Measurements from ENCODE around the gene TSPAN8. TPM values are rescaled to one million over a fixed set of nuclear protein-coding genes. Genes with fewer than 3 reads are reported as not detected.

Gene TSPAN8
- total and polyA plus RNA-seq, 10 of the 15 experiments (the other 5 are each of a cell fraction or from before 2014, with no cell fraction given), result 0.16 to 0.49 TPM; not detected in 8

DNA sequence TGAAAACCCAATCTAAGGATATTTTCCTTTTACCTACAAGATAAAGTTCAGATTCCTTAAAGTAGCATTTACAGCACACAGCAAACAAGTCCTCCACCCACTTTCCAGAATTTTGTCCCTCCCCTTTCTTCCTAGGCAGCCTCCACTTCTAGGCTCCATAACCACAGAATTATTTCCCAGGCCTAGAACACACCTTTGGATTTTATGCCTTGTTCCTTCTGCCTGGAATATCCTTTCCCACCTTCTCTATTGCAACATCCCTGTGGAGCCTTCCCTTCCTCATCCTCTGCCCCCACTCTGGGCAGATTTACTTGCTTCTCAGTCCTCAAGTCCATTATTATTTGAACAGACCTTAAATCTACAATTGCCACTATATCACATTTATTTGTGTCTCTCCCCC is 2.1 kb upstream of the TSPAN8 start:
- in situ Hi-C loops (cut with MboI) (no loop called here), intact Hi-C loops (cut with micrococcal nuclease; ENCODE audit: unreplicated experiment) (no loop called here)
- BruUV-seq (replicated peaks), result no TSS peak
- no peak for TF ChIP-seq FOS (IDR thresholded peaks at IDR 0.05; ENCODE audit: borderline replicate concordance, extremely low read depth, insufficient read length)
- TF ChIP-seq ZNF622 (IDR thresholded peaks at IDR 0.05), result no peak
- TF ChIP-seq KLF5 (IDR thresholded peaks at IDR 0.05; ENCODE audit: partially characterized antibody), result no peak
- TF ChIP-seq, protein P1, sequence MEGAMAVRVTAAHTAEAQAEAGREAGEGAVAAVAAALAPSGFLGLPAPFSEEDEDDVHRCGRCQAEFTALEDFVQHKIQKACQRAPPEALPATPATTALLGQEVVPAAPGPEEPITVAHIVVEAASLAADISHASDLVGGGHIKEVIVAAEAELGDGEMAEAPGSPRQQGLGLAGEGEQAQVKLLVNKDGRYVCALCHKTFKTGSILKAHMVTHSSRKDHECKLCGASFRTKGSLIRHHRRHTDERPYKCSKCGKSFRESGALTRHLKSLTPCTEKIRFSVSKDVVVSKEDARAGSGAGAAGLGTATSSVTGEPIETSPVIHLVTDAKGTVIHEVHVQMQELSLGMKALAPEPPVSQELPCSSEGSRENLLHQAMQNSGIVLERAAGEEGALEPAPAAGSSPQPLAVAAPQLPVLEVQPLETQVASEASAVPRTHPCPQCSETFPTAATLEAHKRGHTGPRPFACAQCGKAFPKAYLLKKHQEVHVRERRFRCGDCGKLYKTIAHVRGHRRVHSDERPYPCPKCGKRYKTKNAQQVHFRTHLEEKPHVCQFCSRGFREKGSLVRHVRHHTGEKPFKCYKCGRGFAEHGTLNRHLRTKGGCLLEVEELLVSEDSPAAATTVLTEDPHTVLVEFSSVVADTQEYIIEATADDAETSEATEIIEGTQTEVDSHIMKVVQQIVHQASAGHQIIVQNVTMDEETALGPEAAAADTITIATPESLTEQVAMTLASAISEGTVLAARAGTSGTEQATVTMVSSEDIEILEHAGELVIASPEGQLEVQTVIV (IDR thresholded peaks at IDR 0.05; ENCODE audit: borderline replicate concordance, partially characterized antibody), result no peak
- no peak for TF ChIP-seq PAX5 (IDR thresholded peaks at IDR 0.05; ENCODE audit: borderline replicate concordance, low read depth, low read length)
- TF ChIP-seq YBX1 (IDR thresholded peaks at IDR 0.05), result no peak
- TF ChIP-seq, protein P2, sequence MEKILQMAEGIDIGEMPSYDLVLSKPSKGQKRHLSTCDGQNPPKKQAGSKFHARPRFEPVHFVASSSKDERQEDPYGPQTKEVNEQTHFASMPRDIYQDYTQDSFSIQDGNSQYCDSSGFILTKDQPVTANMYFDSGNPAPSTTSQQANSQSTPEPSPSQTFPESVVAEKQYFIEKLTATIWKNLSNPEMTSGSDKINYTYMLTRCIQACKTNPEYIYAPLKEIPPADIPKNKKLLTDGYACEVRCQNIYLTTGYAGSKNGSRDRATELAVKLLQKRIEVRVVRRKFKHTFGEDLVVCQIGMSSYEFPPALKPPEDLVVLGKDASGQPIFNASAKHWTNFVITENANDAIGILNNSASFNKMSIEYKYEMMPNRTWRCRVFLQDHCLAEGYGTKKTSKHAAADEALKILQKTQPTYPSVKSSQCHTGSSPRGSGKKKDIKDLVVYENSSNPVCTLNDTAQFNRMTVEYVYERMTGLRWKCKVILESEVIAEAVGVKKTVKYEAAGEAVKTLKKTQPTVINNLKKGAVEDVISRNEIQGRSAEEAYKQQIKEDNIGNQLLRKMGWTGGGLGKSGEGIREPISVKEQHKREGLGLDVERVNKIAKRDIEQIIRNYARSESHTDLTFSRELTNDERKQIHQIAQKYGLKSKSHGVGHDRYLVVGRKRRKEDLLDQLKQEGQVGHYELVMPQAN (conservative IDR thresholded peaks at IDR 0.05), result no peak
- no peak for TF ChIP-seq IKZF1 (conservative IDR thresholded peaks at IDR 0.05)
- TF ChIP-seq NFXL1 (IDR thresholded peaks at IDR 0.05; ENCODE audit: borderline replicate concordance), result no peak
- TF ChIP-seq MEF2B (IDR thresholded peaks at IDR 0.05; ENCODE audit: partially characterized antibody, poor library complexity, severe bottlenecking), result no peak
- TF ChIP-seq BACH1 (IDR thresholded peaks at IDR 0.05; ENCODE audit: borderline replicate concordance), result no peak
- no peak for TF ChIP-seq RCOR1 (conservative IDR thresholded peaks at IDR 0.05; ENCODE audit: low read depth, low read length)
- TF ChIP-seq STAT1 (conservative IDR thresholded peaks at IDR 0.05), result no peak
- TF ChIP-seq HDAC2 (IDR thresholded peaks at IDR 0.05), result no peak
- no peak for TF ChIP-seq CBX3 (IDR thresholded peaks at IDR 0.05; ENCODE audit: borderline replicate concordance, low read depth)
- no peak for TF ChIP-seq NFIC (IDR thresholded peaks at IDR 0.05; ENCODE audit: low read depth, low read length)
- TF ChIP-seq, protein P3, sequence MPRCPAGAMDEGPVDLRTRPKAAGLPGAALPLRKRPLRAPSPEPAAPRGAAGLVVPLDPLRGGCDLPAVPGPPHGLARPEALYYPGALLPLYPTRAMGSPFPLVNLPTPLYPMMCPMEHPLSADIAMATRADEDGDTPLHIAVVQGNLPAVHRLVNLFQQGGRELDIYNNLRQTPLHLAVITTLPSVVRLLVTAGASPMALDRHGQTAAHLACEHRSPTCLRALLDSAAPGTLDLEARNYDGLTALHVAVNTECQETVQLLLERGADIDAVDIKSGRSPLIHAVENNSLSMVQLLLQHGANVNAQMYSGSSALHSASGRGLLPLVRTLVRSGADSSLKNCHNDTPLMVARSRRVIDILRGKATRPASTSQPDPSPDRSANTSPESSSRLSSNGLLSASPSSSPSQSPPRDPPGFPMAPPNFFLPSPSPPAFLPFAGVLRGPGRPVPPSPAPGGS (IDR thresholded peaks at IDR 0.05; ENCODE audit: borderline replicate concordance, insufficient read depth, low read depth, low read length, poor library complexity, severe bottlenecking), result no peak
- TF ChIP-seq, protein P4, sequence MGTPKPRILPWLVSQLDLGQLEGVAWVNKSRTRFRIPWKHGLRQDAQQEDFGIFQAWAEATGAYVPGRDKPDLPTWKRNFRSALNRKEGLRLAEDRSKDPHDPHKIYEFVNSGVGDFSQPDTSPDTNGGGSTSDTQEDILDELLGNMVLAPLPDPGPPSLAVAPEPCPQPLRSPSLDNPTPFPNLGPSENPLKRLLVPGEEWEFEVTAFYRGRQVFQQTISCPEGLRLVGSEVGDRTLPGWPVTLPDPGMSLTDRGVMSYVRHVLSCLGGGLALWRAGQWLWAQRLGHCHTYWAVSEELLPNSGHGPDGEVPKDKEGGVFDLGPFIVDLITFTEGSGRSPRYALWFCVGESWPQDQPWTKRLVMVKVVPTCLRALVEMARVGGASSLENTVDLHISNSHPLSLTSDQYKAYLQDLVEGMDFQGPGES (IDR thresholded peaks at IDR 0.05), result no peak

More for the DNA sequence above, 2.1 kb upstream of the TSPAN8 start:
- H4K20me1 ChIP-seq (ENCODE audit: control insufficient read depth, insufficient read depth), result no peaks in the 10 kb centered on the region
- RAD21 ChIA-PET (ENCODE audit: unreplicated experiment), result no interaction called here
- H3K9ac ChIP-seq (ENCODE audit: control insufficient read depth, insufficient read depth, low read length), result no peak overlapping the region
- H3K27ac ChIP-seq (ENCODE audit: control insufficient read depth, insufficient read depth), result no peak overlapping the region
- DNase-seq (ENCODE audit: low read depth, low spot score) (no peak), ATAC-seq (no peak), FAIRE-seq (no peak)
- no peaks in the 10 kb centered on the region for H3K36me3 ChIP-seq (ENCODE audit: control insufficient read depth in 2 of 2, insufficient read depth in 2 of 2, low read length in 1 of 2)
- no peak overlapping the region for H3K4me2 ChIP-seq (ENCODE audit: control insufficient read depth, insufficient read depth)
- H3K9me3 ChIP-seq (replicated peaks; ENCODE audit: control insufficient read depth, insufficient read depth, low read length), result no peaks in the 10 kb centered on the region
- H2AFZ ChIP-seq (ENCODE audit: control insufficient read depth, low read depth, low read length), result no peak overlapping the region
- POLR2A ChIA-PET, result no interaction called here
- SMC1A ChIA-PET (ENCODE audit: uncharacterized antibody, unreplicated experiment), result no interaction called here
- H3K4me1 ChIP-seq (ENCODE audit: control insufficient read depth, insufficient read depth, low read length), result no peaks in the 10 kb centered on the region
- H3K79me2 ChIP-seq (ENCODE audit: control insufficient read depth, insufficient read depth, low read length), result no peaks in the 10 kb centered on the region
- H3K4me3 ChIP-seq, result no peak overlapping the region
- H3K27me3 ChIP-seq (replicated peaks in 1 of 2; ENCODE audit: control insufficient read depth in 2 of 2, insufficient read depth in 2 of 2, low read length in 1 of 2), result no peaks in the 10 kb centered on the region
- CTCF ChIA-PET, result interaction anchor here (0.6 kb wide), 1 partner anchor 130 kb away, joined by 3 read pairs; no protein-coding TSS in a partner anchor
